Ascending aorta (tissue), 2 donors: ENCODE measurements around the gene CHADL. TPM values are rescaled to one million over a fixed set of nuclear protein-coding genes. Genes with fewer than 3 reads are reported as not detected.
"Not testable (repeated sequence)": the region's sequence is repeated elsewhere in the genome, so short reads cannot be mapped to it uniquely, and the experiment has no call there.

ENCODE experiments used
- DNase-seq, 2 donors: peaks; one replicate each; pipeline ENCODE4 v3.0.0-alpha.2; 2019; ENCODE audit warnings: low spot score in 2 of 2
- H3K27ac ChIP-seq, 2 donors: fragments of 200-600 bp; sonication (generic); one replicate each; pipeline ENCODE4 v1.5.1; 2016 to 2017; ENCODE audit warnings: mild to moderate bottlenecking in 1 of 2
- H3K27me3 ChIP-seq: fragments of 200-600 bp; sonication (generic); one replicate; pipeline ENCODE4 v1.5.1; 2017
- H3K36me3 ChIP-seq, 2 donors: fragments of 200-600 bp; sonication (generic); one replicate each; pipeline ENCODE4 v1.5.1; 2016
- H3K4me1 ChIP-seq, 2 donors: fragments of 200-600 bp; sonication (generic); one replicate each; pipeline ENCODE4 v1.5.1; 2016 to 2017; ENCODE audit warnings: mild to moderate bottlenecking in 1 of 2
- H3K4me3 ChIP-seq, 2 donors: fragments of 200-600 bp; sonication (generic); one replicate each; pipeline ENCODE4 v1.5.1; 2016 to 2017; ENCODE audit warnings: mild to moderate bottlenecking in 1 of 2
- H3K9me3 ChIP-seq, 2 donors: fragments of 200-600 bp; sonication (generic); one replicate each; pipeline ENCODE4 v1.5.1; 2016
- intact Hi-C: fragments of 100-400 bp; cut with DNase I; formaldehyde crosslinking; loops from one replicate; pipeline ENCODE4 v1.15.1; 2023
- total RNA-seq: library from RNA; depleted of rRNA; stranded (reverse); fragments of >200 nt; gene quantifications from one replicate; pipeline ENCODE4 v1.1.0, GENCODE V29; 2016
- TF ChIP-seq, protein P1 (sequence below), 3 experiments: fragments of 200-600 bp in 2 of 3; fragments of 450-650 bp in 1 of 3; sonication (generic) in 2 of 3; IDR thresholded peaks; one replicate each; pipeline ENCODE4 v1.5.1; 2016 to 2019; ENCODE audit warnings: antibody characterized with exemption in 3 of 3, mild to moderate bottlenecking in 1 of 3, moderate library complexity in 1 of 3

The CHADL gene
- total RNA-seq, 1 donor from 2014 or later, result not detected

DNA sequence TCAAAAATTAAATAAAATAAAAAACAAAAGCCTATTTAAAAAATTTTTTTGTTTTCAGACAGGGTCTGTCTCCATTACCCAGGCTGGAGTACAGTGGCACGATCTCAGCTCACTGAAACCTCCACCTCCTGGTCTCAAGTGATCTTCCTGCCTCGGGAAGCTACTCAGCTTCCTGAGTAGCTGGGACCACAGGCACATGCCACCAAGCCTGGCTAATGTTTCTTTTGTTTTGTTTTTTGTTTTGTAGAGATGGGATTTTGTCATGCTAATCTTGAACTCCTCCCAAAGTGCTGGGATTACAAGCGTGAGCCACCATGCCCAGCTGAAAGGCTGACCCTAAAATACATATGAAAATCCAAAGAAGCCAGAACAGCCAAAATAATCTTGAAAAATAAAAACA is 56.1 kb downstream of the CHADL start:
- no peak overlapping the region for H3K4me3 ChIP-seq
- intact Hi-C loops, result no loop called here
- H3K27ac ChIP-seq, result no peak overlapping the region
- no peaks in the 10 kb centered on the region for H3K27me3 ChIP-seq
- TF ChIP-seq, protein P1, sequence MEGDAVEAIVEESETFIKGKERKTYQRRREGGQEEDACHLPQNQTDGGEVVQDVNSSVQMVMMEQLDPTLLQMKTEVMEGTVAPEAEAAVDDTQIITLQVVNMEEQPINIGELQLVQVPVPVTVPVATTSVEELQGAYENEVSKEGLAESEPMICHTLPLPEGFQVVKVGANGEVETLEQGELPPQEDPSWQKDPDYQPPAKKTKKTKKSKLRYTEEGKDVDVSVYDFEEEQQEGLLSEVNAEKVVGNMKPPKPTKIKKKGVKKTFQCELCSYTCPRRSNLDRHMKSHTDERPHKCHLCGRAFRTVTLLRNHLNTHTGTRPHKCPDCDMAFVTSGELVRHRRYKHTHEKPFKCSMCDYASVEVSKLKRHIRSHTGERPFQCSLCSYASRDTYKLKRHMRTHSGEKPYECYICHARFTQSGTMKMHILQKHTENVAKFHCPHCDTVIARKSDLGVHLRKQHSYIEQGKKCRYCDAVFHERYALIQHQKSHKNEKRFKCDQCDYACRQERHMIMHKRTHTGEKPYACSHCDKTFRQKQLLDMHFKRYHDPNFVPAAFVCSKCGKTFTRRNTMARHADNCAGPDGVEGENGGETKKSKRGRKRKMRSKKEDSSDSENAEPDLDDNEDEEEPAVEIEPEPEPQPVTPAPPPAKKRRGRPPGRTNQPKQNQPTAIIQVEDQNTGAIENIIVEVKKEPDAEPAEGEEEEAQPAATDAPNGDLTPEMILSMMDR (IDR thresholded peaks at IDR 0.05), result no peak
- H3K4me1 ChIP-seq, result no peaks in the 10 kb centered on the region
- H3K9me3 ChIP-seq, result no peaks in the 10 kb centered on the region
- DNase-seq, result no peak
- H3K36me3 ChIP-seq, result no peaks in the 10 kb centered on the region

DNA sequence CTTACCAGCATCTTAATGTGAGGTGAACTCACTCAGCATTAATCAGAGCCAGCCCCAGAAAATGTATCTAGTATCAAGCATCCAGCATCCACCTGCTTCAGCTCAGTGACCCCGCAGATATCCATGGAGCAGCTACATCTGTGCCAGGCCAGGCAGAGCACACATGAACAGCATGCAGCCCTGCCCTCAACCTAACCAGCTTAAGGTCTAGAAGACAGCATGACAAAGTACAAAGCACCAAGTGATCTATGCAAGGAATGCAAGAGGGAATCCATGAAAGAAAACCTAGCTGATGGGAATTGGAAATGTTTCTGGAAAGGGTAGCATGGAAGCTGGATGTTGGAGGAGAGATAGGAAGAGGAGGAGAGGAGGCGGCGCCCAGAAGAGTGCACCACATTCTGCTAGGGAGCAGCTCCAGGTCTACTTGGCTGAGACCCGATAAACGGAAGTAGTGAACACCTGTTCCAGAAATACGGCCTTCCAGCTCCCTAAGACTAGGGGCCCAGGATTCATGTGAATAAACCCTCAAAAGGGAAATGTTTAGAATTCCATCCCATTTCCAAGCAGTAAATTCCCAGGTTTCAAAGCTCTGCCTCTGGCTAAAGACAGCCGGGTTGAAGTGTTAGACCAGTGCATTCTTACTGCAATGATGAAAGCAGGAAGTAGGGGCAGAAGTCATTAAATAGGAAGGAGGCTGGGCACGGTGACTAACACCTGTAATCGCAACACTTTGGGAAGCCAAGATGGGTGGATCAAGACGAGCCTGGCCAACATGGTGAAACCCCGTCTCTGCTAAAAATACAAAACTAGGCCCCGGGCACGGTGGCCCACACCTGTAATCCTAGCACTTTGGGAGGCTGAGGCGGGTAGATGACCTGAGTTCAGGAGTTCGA is 59.1 kb downstream of the CHADL start:
- TF ChIP-seq, protein P1 (IDR thresholded peaks at IDR 0.05), result no peak
- Histone ChIP-seq H3K4me3 (no peak overlapping the region), H3K4me1 (no peaks in the 10 kb centered on the region), H3K9me3 (no peaks in the 10 kb centered on the region), H3K27me3 (no peaks in the 10 kb centered on the region), H3K36me3 (peaks cover 24 to 25% of the 10 kb centered on the region in 2 donors), H3K27ac (peak overlapping the region in 1 of 2 donors; percentile 40)
- no peak for DNase-seq
- intact Hi-C loops, result no loop called here

GRCh38 chr22:41180926-41181325 is 59.8 kb downstream of the CHADL start:
- no peak for DNase-seq
- no peaks in the 10 kb centered on the region for H3K27me3 ChIP-seq
- TF ChIP-seq, protein P1 (IDR thresholded peaks at IDR 0.05), result no peak
- peaks cover 31% of the 10 kb centered on the region in 2 donors for H3K36me3 ChIP-seq
- no peaks in the 10 kb centered on the region for H3K4me1 ChIP-seq
- H3K9me3 ChIP-seq, result no peaks in the 10 kb centered on the region
- peak overlapping the region in 1 of 2 donors; percentile 40 for H3K27ac ChIP-seq
- H3K4me3 ChIP-seq, result no peak overlapping the region
- intact Hi-C loops, result no loop called here

DNA sequence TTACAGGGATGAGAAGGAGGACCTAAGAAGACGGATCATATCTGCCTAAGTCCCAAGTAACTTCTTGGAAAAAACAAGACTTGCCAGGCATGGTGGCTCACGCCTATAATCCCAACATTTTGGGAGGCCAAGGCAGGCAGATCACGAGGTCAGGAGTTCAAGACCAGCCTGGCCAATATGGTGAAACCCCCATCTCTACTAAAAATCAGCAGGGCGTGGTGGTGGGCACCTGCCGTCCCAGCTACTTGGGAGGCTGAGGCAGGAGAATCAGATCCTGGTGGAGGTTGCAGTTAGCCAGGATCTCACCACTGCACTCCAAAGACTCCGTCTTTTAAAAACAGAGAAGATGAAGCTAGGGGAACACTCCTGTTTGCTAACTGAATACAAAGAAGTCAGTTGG is 60.4 kb downstream of the CHADL start:
- H3K27me3 ChIP-seq, H3K9me3 ChIP-seq, H3K4me1 ChIP-seq, intact Hi-C loops, H3K4me3 ChIP-seq, DNase-seq, H3K27ac ChIP-seq: not testable (repeated sequence)
- peaks cover 35 to 36% of the 10 kb centered on the region in 2 donors for H3K36me3 ChIP-seq

Other genes with a start within 250 kb of the CHADL start
- gene EP300, start 148.3 kb downstream of the CHADL start, total RNA-seq, result 47.7 TPM
- gene L3MBTL2, start 35.6 kb downstream of the CHADL start, total RNA-seq, result 33.3 TPM
- 49.8 TPM for gene RANGAP1, start 45.3 kb upstream of the CHADL start, total RNA-seq
- gene ZC3H7B, start 60.6 kb upstream of the CHADL start, total RNA-seq, result 54.9 TPM
- gene TEF, start 141.0 kb upstream of the CHADL start, total RNA-seq, result 20.2 TPM
- 55.8 TPM for gene TOB2, start 205.9 kb upstream of the CHADL start, total RNA-seq
- gene PHF5A, start 227.8 kb upstream of the CHADL start, total RNA-seq, result 4.8 TPM
- 81.1 TPM for gene ACO2, start 228.2 kb upstream of the CHADL start, total RNA-seq